GM19351 (cell line): ENCODE data around the gene DLEC1.
"Not testable (repeated sequence)": the region's sequence is repeated elsewhere in the genome, so short reads cannot be mapped to it uniquely, and the experiment has no call there.

Experiments
- ATAC-seq: cut with Tn5 transposase; IDR thresholded peaks from one replicate; pipeline ENCODE4 v1.9.1; 2021; ENCODE audit warnings: mild to moderate bottlenecking, moderate library complexity; ENCODE audit not compliant: unreplicated experiment

DLEC1 gene

GRCh38 chr3:38083871-38084333 lies 44.9 kb downstream of the DLEC1 start:
- no peak for ATAC-seq

GRCh38 chr3:38084334-38085310 lies 45.6 kb downstream of the DLEC1 start:
- ATAC-seq, result no peak

- no peak for ATAC-seq
These were observed 46.4 kb downstream of the DLEC1 start for GRCh38 chr3:38085311-38085942.

GRCh38 chr3:38085943-38086324 lies 46.9 kb downstream of the DLEC1 start:
- no peak for ATAC-seq

GRCh38 chr3:38086496-38086895 lies 47.5 kb downstream of the DLEC1 start:
- no peak for ATAC-seq

- not testable (repeated sequence) for ATAC-seq
These were observed 48.3 kb downstream of the DLEC1 start for GRCh38 chr3:38087278-38087677.

GRCh38 chr3:38088126-38089078 lies 49.4 kb downstream of the DLEC1 start:
- ATAC-seq, result no peak

GRCh38 chr3:38089163-38089562 lies 50.2 kb downstream of the DLEC1 start:
- ATAC-seq, result no peak

- ATAC-seq, result no peak
These were observed 51.4 kb downstream of the DLEC1 start for GRCh38 chr3:38090453-38090852.

GRCh38 chr3:38094999-38095398 lies 56.0 kb downstream of the DLEC1 start:
- no peak for ATAC-seq

GRCh38 chr3:38095669-38096483 lies 56.9 kb downstream of the DLEC1 start:
- ATAC-seq, result no peak

GRCh38 chr3:38097446-38098375 lies 58.7 kb downstream of the DLEC1 start:
- no peak for ATAC-seq

- no peak for ATAC-seq
These were observed 59.3 kb downstream of the DLEC1 start for GRCh38 chr3:38098376-38098723.

GRCh38 chr3:38099518-38099917 lies 60.5 kb downstream of the DLEC1 start:
- no peak for ATAC-seq

- no peak for ATAC-seq
These were observed 61.5 kb downstream of the DLEC1 start for GRCh38 chr3:38100498-38100897.

- ATAC-seq, result no peak
These were observed 62.9 kb downstream of the DLEC1 start for GRCh38 chr3:38101811-38102443.

GRCh38 chr3:38102444-38102814 lies 63.4 kb downstream of the DLEC1 start:
- no peak for ATAC-seq

- no peak for ATAC-seq
These were observed 66.5 kb downstream of the DLEC1 start for GRCh38 chr3:38105525-38105924.
